MM.1S (cell line): Measurements from ENCODE around the gene BRICD5.

Experiments
- DNase-seq: peaks from one replicate; pipeline ENCODE4 v3.0.0-alpha.2; 2015
- H2AFZ ChIP-seq: fragments of 300-600 bp; sonication (generic); 2 replicates; pipeline ENCODE4 v1.6.0; 2016; ENCODE audit warnings: antibody characterized with exemption, low read length
- H3F3A ChIP-seq: fragments of 300-600 bp; sonication (generic); 2 replicates; pipeline ENCODE4 v1.6.1; 2016; ENCODE audit warnings: mild to moderate bottlenecking, antibody characterized with exemption, low read length, moderate library complexity, mixed read lengths; ENCODE audit not compliant: insufficient read depth
- H3K27ac ChIP-seq: fragments of 300-600 bp; sonication (generic); 2 replicates; pipeline ENCODE4 v1.5.1; 2016; ENCODE audit warnings: mild to moderate bottlenecking, low read length
- H3K27me3 ChIP-seq: fragments of 300-600 bp; sonication (generic); replicated peaks from 2 replicates; pipeline ENCODE4 v1.6.0; 2016; ENCODE audit warnings: low read length; ENCODE audit not compliant: insufficient read depth
- H3K36me3 ChIP-seq: fragments of 300-600 bp; sonication (generic); replicated peaks from 2 replicates; pipeline ENCODE4 v1.6.1; 2016; ENCODE audit warnings: mild to moderate bottlenecking, low read length, mixed read lengths; ENCODE audit not compliant: insufficient read depth
- H3K4me1 ChIP-seq: fragments of 300-600 bp; sonication (generic); 2 replicates; pipeline ENCODE4 v1.6.1; 2016; ENCODE audit warnings: low read length, mixed read lengths
- H3K4me2 ChIP-seq: fragments of 300-600 bp; sonication (generic); 2 replicates; pipeline ENCODE4 v1.6.0; 2016; ENCODE audit warnings: low read depth, low read length
- H3K4me3 ChIP-seq: fragments of 300-600 bp; sonication (generic); 2 replicates; pipeline ENCODE4 v1.5.1; 2016; ENCODE audit warnings: low read length, mixed read lengths
- H3K79me2 ChIP-seq: fragments of 300-600 bp; sonication (generic); 2 replicates; pipeline ENCODE4 v1.6.1; 2016; ENCODE audit warnings: mixed run types, low read length, mixed read lengths
- H3K9ac ChIP-seq: fragments of 300-600 bp; sonication (generic); 2 replicates; pipeline ENCODE4 v1.6.1; 2016; ENCODE audit warnings: low read length, mixed read lengths
- H3K9me2 ChIP-seq: fragments of 300-600 bp; sonication (generic); replicated peaks from 2 replicates; pipeline ENCODE4 v1.6.1; 2016; ENCODE audit warnings: mild to moderate bottlenecking, low read length, mixed read lengths; ENCODE audit not compliant: insufficient read depth
- H3K9me3 ChIP-seq: fragments of 300-600 bp; sonication (generic); replicated peaks from 2 replicates; pipeline ENCODE4 v1.6.1; 2016; ENCODE audit warnings: mild to moderate bottlenecking, low read length, mixed read lengths; ENCODE audit not compliant: insufficient read depth
- H4K20me1 ChIP-seq: fragments of 300-600 bp; sonication (generic); 2 replicates; pipeline ENCODE4 v1.6.1; 2016; ENCODE audit warnings: mild to moderate bottlenecking, low read length, moderate library complexity, mixed read lengths; ENCODE audit not compliant: insufficient read depth
- CTCF ChIP-seq: fragments of 300-600 bp; sonication (generic); IDR thresholded peaks from 2 replicates; pipeline ENCODE4 v1.5.1; 2016; ENCODE audit warnings: antibody characterized with exemption, low read length, mixed read lengths
- EZH2 ChIP-seq: fragments of 300-600 bp; sonication (generic); optimal IDR thresholded peaks from 2 replicates; pipeline ENCODE3; 2017; ENCODE audit warnings: low read depth, mild to moderate bottlenecking, antibody characterized with exemption, low read length, mixed read lengths
- EZH2phosphoT487 ChIP-seq: fragments of 300-600 bp; sonication (generic); IDR thresholded peaks from 2 replicates; pipeline ENCODE4 v1.6.1; 2018; ENCODE audit warnings: antibody characterized with exemption, low read length

Gene BRICD5

GRCh38 chr16:2165861-2166260, 44.8 kb downstream of the BRICD5 start:
- Histone ChIP-seq H3K36me3 (no peaks in the 10 kb centered on the region), H3K79me2 (peaks cover 31% of the 10 kb centered on the region), H3F3A (no peaks in the 10 kb centered on the region), H3K4me1 (no peaks in the 10 kb centered on the region), H3K27me3 (no peaks in the 10 kb centered on the region), H3K4me3 (no peak overlapping the region), H3K27ac (no peak overlapping the region), H3K9me2 (no peaks in the 10 kb centered on the region), H2AFZ (no peak overlapping the region), H3K4me2 (no peak overlapping the region), H4K20me1 (no peaks in the 10 kb centered on the region), H3K9ac (no peak overlapping the region), H3K9me3 (no peaks in the 10 kb centered on the region)
- no peak for TF ChIP-seq EZH2
- TF ChIP-seq EZH2phosphoT487 = no peak
- no peak for TF ChIP-seq CTCF
- no peak for DNase-seq

GRCh38 chr16:2163211-2163881, 47.3 kb downstream of the BRICD5 start:
- H3K27ac ChIP-seq = no peak overlapping the region
- no peak for DNase-seq
- H3K79me2 ChIP-seq = peaks cover 54% of the 10 kb centered on the region
- H4K20me1 ChIP-seq = no peaks in the 10 kb centered on the region
- H3K27me3 ChIP-seq = no peaks in the 10 kb centered on the region
- H3K4me1 ChIP-seq = no peaks in the 10 kb centered on the region
- no peaks in the 10 kb centered on the region for H3K9me2 ChIP-seq
- no peak overlapping the region for H3K4me2 ChIP-seq
- TF ChIP-seq EZH2phosphoT487 (no peak), EZH2 (no peak), CTCF (no peak)
- no peaks in the 10 kb centered on the region for H3K36me3 ChIP-seq
- H3F3A ChIP-seq = no peaks in the 10 kb centered on the region
- no peak overlapping the region for H2AFZ ChIP-seq
- no peak overlapping the region for H3K4me3 ChIP-seq
- no peaks in the 10 kb centered on the region for H3K9me3 ChIP-seq
- H3K9ac ChIP-seq = no peak overlapping the region

DNA sequence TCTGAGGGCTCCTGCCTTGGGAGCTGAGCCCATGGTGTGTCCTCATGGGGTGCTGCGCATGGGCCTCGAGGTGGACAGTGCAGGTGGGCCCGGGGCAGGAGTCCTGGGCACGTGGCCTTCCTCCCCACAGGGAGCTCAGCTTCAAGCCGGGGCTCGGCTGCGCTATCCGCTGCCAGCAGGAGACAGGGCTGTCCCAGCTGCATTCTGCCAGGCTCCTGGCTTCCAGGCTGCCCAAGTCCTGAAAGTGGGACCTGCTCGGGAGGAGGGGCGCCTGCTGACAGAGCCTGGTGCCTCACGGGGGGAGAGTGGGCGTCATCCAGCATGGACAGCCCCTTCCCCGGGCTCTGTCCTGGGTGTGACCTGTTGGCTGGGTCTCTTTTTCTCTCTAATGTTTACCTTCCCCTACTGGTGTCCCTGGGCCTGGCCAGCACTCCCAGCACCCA, 48.0 kb downstream of the BRICD5 start:
- H3K4me1 ChIP-seq = no peaks in the 10 kb centered on the region
- no peaks in the 10 kb centered on the region for H3K9me3 ChIP-seq
- H2AFZ ChIP-seq = no peak overlapping the region
- peaks cover 60% of the 10 kb centered on the region for H3K79me2 ChIP-seq
- no peaks in the 10 kb centered on the region for H3K9me2 ChIP-seq
- H3K4me3 ChIP-seq = no peak overlapping the region
- H3K27me3 ChIP-seq = no peaks in the 10 kb centered on the region
- H3K4me2 ChIP-seq = no peak overlapping the region
- TF ChIP-seq EZH2phosphoT487 (no peak), CTCF (no peak), EZH2 (no peak)
- H4K20me1 ChIP-seq = no peaks in the 10 kb centered on the region
- DNase-seq = no peak
- H3F3A ChIP-seq = no peaks in the 10 kb centered on the region
- H3K9ac ChIP-seq = no peak overlapping the region
- H3K27ac ChIP-seq = no peak overlapping the region
- no peaks in the 10 kb centered on the region for H3K36me3 ChIP-seq
